Uterus (tissue), 4 donors: ENCODE measurements around the gene CCL22. TPM values are rescaled to one million over a fixed set of nuclear protein-coding genes. Genes with fewer than 3 reads are reported as not detected.

Experiments
- DNase-seq, 2 donors: peaks; one replicate each; pipeline ENCODE4 v3.0.0-alpha.2; 2019 to 2020
- H3K27ac ChIP-seq, 2 donors: fragments of 200-600 bp; sonication (generic); 1 replicate in 1 of 2; 2 replicates in 1 of 2; pipeline ENCODE4 v1.5.1; 2016 to 2018
- H3K27me3 ChIP-seq, 2 donors: fragments of 200-600 bp; sonication (generic); one replicate each; pipeline ENCODE4 v1.5.1; 2018 to 2019; ENCODE audit warnings: control low read depth in 1 of 2
- H3K36me3 ChIP-seq, 2 donors: fragments of 200-600 bp; sonication (generic); one replicate each; pipeline ENCODE4 v1.5.1; 2019; ENCODE audit warnings: control low read depth in 1 of 2
- H3K4me1 ChIP-seq, 2 donors: fragments of 200-600 bp; sonication (generic); one replicate each; pipeline ENCODE4 v1.5.1; 2018 to 2019; ENCODE audit warnings: control low read depth in 1 of 2
- H3K4me3 ChIP-seq, 2 donors: fragments of 200-600 bp; sonication (generic); 1 replicate in 1 of 2; 2 replicates in 1 of 2; pipeline ENCODE4 v1.5.1; 2018 to 2019; ENCODE audit warnings: mild to moderate bottlenecking in 1 of 2
- H3K9me3 ChIP-seq, 2 donors: fragments of 200-600 bp; sonication (generic); one replicate each; pipeline ENCODE4 v1.5.1; 2019; ENCODE audit warnings: control low read depth in 1 of 2
- POLR2A ChIP-seq, 2 donors: fragments of 450-650 bp; IDR thresholded peaks; one replicate each; pipeline ENCODE4 v1.6.1; 2016; ENCODE audit warnings: antibody characterized with exemption in 2 of 2, mild to moderate bottlenecking in 1 of 2, moderate library complexity in 1 of 2
- intact Hi-C: fragments of 100-400 bp; cut with DNase I; formaldehyde crosslinking; loops from one replicate; pipeline ENCODE4 v1.15.1; 2023; ENCODE audit warnings: low total_unique reads
- total RNA-seq, 4 donors: library from RNA; depleted of rRNA in 3 of 4; stranded (reverse); fragments of >200 nt in 3 of 4; gene quantifications; one replicate each; pipeline versions ENCODE4 v1.1.0 to v1.2.4, GENCODE V29; 2014 to 2023
- TF ChIP-seq, protein P1 (sequence below), 4 experiments: fragments of 200-600 bp in 2 of 4; fragments of 450-650 bp in 2 of 4; sonication (generic) in 2 of 4; IDR thresholded peaks; one replicate each; pipeline ENCODE4 v1.5.1; 2016 to 2019; ENCODE audit warnings: antibody characterized with exemption in 4 of 4, mild to moderate bottlenecking in 2 of 4, moderate library complexity in 1 of 4
- donor health status: DM: yes; HTN: yes; CAD: no.

The CCL22 gene
- total RNA-seq, 4 donors from 2014 or later: not detected

DNA sequence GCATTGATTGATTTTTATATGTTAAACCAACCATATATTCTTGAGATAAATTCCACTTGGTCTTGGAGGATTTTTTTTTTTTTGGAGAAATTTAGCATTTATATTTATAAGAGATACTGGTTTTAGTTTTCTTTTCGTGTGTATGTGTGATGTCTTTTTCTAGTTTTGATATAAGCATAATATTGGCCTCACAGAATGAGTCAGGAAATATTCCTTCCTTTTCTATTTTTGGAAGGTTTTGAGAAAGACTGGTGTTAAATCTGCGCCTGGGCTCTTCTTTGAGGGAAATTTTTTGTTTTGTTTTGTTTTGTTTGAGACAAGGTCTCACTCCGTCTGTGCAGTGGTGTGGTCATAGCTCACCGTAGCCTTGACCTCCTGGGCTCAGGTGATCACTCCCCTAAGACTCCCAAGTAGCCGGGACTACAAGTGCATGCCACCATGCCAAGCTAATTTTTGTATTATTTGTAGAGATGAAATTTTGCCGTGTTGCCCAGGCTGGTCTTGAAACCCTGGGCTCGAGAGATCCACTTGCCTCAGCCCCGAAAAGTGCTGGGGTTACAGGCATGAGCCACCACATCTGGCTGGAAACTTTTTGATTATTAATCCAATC is 28.8 kb upstream of the CCL22 start:
- no peaks in the 10 kb centered on the region for H3K36me3 ChIP-seq

DNA sequence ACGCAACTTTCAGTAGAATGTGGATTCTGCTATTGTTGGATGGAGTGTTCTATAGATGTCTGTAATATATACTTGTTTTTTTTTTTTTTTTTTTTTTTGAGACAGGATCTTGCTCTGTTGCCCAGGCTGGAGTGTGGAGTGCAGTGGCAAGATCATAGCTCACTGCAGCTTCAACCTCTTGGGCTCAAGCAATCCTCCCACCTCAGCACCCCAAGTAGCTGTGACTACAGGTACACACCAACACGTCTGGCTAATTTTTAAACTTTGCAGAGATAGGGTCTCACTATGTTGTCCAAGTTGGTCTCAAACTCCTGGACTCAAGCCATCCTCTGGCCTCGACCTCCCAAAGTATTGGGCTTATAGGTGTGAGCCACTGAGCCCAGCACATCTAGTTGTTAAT is 27.2 kb upstream of the CCL22 start:
- Histone ChIP-seq H3K27me3 (no peaks in the 10 kb centered on the region), H3K36me3 (no peaks in the 10 kb centered on the region), H3K4me3 (no peak overlapping the region), H3K9me3 (no peaks in the 10 kb centered on the region), H3K27ac (no peak overlapping the region), H3K4me1 (no peaks in the 10 kb centered on the region)
- intact Hi-C loops: no loop called here
- TF ChIP-seq POLR2A (IDR thresholded peaks at IDR 0.05): no peak
- TF ChIP-seq, protein P1, sequence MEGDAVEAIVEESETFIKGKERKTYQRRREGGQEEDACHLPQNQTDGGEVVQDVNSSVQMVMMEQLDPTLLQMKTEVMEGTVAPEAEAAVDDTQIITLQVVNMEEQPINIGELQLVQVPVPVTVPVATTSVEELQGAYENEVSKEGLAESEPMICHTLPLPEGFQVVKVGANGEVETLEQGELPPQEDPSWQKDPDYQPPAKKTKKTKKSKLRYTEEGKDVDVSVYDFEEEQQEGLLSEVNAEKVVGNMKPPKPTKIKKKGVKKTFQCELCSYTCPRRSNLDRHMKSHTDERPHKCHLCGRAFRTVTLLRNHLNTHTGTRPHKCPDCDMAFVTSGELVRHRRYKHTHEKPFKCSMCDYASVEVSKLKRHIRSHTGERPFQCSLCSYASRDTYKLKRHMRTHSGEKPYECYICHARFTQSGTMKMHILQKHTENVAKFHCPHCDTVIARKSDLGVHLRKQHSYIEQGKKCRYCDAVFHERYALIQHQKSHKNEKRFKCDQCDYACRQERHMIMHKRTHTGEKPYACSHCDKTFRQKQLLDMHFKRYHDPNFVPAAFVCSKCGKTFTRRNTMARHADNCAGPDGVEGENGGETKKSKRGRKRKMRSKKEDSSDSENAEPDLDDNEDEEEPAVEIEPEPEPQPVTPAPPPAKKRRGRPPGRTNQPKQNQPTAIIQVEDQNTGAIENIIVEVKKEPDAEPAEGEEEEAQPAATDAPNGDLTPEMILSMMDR (IDR thresholded peaks at IDR 0.05): no peak
- no peak for DNase-seq

More for the DNA sequence above, 28.8 kb upstream of the CCL22 start:
- DNase-seq: no peak
- H3K27me3 ChIP-seq: no peaks in the 10 kb centered on the region
- H3K27ac ChIP-seq: no peak overlapping the region
- intact Hi-C loops: no loop called here
- no peak overlapping the region for H3K4me3 ChIP-seq
- no peak for TF ChIP-seq POLR2A (IDR thresholded peaks at IDR 0.05)
- TF ChIP-seq, protein P1 (IDR thresholded peaks at IDR 0.05): no peak
- H3K9me3 ChIP-seq: no peaks in the 10 kb centered on the region
- no peaks in the 10 kb centered on the region for H3K4me1 ChIP-seq

DNA sequence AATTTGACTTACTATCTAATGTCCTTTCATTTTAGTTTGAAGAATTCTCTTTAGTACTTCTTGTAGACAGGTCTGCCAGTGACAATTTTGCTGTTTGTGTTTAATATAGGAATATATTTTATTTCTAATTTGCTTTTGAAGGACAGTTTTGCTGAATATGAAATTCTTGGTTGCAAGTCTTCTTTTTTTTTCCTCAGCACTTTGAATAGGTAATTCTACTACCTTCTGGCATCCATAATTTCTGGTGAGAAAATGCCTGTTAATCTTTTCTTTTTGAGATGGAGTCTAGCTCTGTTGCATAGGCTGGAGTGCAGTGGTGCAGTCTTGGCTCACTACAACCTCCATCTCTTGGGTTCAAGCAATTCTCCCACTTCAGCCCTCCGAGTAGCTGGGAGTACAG is 25.2 kb upstream of the CCL22 start:
- Histone ChIP-seq H3K9me3 (peaks cover 0 to 3% of the 10 kb centered on the region in 2 donors), H3K27me3 (no peaks in the 10 kb centered on the region), H3K27ac (no peak overlapping the region), H3K4me3 (no peak overlapping the region), H3K4me1 (no peaks in the 10 kb centered on the region), H3K36me3 (no peaks in the 10 kb centered on the region)
- DNase-seq: no peak
- intact Hi-C loops: no loop called here
- TF ChIP-seq POLR2A (IDR thresholded peaks at IDR 0.05): no peak
- TF ChIP-seq, protein P1 (IDR thresholded peaks at IDR 0.05): no peak

DNA sequence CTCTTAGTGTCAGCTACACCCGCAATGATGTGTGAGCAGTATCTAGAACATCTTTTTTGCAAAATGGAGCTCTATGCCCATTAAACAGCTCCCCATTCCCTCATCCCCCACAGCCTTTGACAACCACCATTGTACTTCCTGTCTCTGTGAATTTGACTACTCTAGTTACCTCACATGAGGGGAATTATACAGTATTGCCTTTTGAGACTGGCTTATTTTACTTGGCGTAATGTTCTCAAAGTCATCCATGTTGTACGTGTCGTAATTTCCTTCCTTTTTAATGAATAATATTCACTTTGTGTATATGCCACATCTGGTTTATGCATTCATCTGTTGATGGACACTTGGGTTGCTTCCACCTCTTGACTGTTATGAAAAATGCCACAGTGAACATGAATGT is 23.2 kb upstream of the CCL22 start:
- H3K27me3 ChIP-seq: no peaks in the 10 kb centered on the region
- no peak for DNase-seq
- TF ChIP-seq POLR2A (IDR thresholded peaks at IDR 0.05): no peak
- TF ChIP-seq, protein P1 (IDR thresholded peaks at IDR 0.05): no peak
- no peaks in the 10 kb centered on the region for H3K4me1 ChIP-seq
- peaks cover 0 to 3% of the 10 kb centered on the region in 2 donors for H3K9me3 ChIP-seq
- no peaks in the 10 kb centered on the region for H3K36me3 ChIP-seq
- H3K4me3 ChIP-seq: no peak overlapping the region
- H3K27ac ChIP-seq: no peak overlapping the region
- intact Hi-C loops: no loop called here

DNA sequence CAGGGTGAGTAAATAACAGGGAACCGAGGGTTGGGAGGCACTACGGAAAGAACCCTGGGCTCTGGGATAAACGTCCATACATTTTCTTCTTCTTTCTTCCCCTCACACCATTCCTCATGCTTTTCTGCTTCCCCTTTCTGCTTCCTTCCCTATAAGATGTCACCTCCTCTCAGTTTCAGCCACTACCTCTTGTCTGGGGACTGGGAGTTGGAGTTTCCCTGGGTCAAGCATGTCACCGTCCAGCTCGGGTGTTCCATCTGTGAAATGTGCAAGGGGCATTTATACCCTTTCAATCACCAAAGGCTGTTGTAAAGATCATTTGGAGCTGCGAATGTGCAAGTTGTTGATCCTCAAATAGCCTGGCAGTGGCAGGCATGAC is 17.5 kb upstream of the CCL22 start:
- Histone ChIP-seq H3K36me3 (no peaks in the 10 kb centered on the region), H3K27ac (no peak overlapping the region), H3K27me3 (no peaks in the 10 kb centered on the region), H3K4me1 (no peaks in the 10 kb centered on the region), H3K9me3 (peaks cover 0 to 3% of the 10 kb centered on the region in 2 donors), H3K4me3 (no peak overlapping the region)
- DNase-seq: no peak
- intact Hi-C loops: no loop called here
- TF ChIP-seq, protein P1 (IDR thresholded peaks at IDR 0.05): no peak
- no peak for TF ChIP-seq POLR2A (IDR thresholded peaks at IDR 0.05)
